ENCODE data around the gene NT5DC1. TPM values are rescaled to one million over a fixed set of nuclear protein-coding genes. Genes with fewer than 3 reads are reported as not detected.

Gene NT5DC1
- total and polyA plus RNA-seq, 4 donors: 18.6 to 29.4 (median 20.1) TPM

GRCh38 chr6:116102873-116103272 lies 2.2 kb downstream of the NT5DC1 start:
- no peaks in the 10 kb centered on the region for H3K27me3 ChIP-seq (ENCODE audit: control insufficient read depth, insufficient read depth, low read length)
- WGBS (ENCODE audit: insufficient coverage): 100% methylated on average over 1 of the region's 4 CpGs
- DNase-seq (ENCODE audit: low read depth in 4 of 6, low spot score in 6 of 6): no peak
- H3K4me1 ChIP-seq (ENCODE audit: control insufficient read depth, insufficient read depth, low read length): no peaks in the 10 kb centered on the region
- H3K4me3 ChIP-seq (ENCODE audit: low read depth, low read length): no peak overlapping the region
- no peak overlapping the region for H3K27ac ChIP-seq (ENCODE audit: low read depth, low read length)
- H3K36me3 ChIP-seq (ENCODE audit: control insufficient read depth, insufficient read depth, low read length): no peaks in the 10 kb centered on the region
- H3K9me3 ChIP-seq (ENCODE audit: control insufficient read depth, insufficient read depth, low read length): no peaks in the 10 kb centered on the region

GRCh38 chr6:116104636-116105035 lies 4.0 kb downstream of the NT5DC1 start:
- H3K36me3 ChIP-seq (ENCODE audit: control insufficient read depth, insufficient read depth, low read length): no peaks in the 10 kb centered on the region
- H3K27me3 ChIP-seq (ENCODE audit: control insufficient read depth, insufficient read depth, low read length): no peaks in the 10 kb centered on the region
- no peak overlapping the region for H3K27ac ChIP-seq (ENCODE audit: low read depth, low read length)
- DNase-seq (ENCODE audit: low read depth in 4 of 6, low spot score in 6 of 6): no peak
- H3K9me3 ChIP-seq (ENCODE audit: control insufficient read depth, insufficient read depth, low read length): no peaks in the 10 kb centered on the region
- H3K4me3 ChIP-seq (ENCODE audit: low read depth, low read length): no peak overlapping the region
- no peaks in the 10 kb centered on the region for H3K4me1 ChIP-seq (ENCODE audit: control insufficient read depth, insufficient read depth, low read length)
- 89% methylated on average over 1 of the region's 1 CpG for WGBS (ENCODE audit: insufficient coverage)

- Histone ChIP-seq H3K36me3 (ENCODE audit: control insufficient read depth, insufficient read depth, low read length) (no peaks in the 10 kb centered on the region), H3K27me3 (ENCODE audit: control insufficient read depth, insufficient read depth, low read length) (no peaks in the 10 kb centered on the region), H3K4me1 (ENCODE audit: control insufficient read depth, insufficient read depth, low read length) (no peaks in the 10 kb centered on the region), H3K4me3 (ENCODE audit: low read depth, low read length) (no peak overlapping the region), H3K27ac (ENCODE audit: low read depth, low read length) (no peak overlapping the region), H3K9me3 (ENCODE audit: control insufficient read depth, insufficient read depth, low read length) (no peaks in the 10 kb centered on the region)
- WGBS (ENCODE audit: insufficient coverage): 100% methylated on average over 1 of the region's 3 CpGs
- DNase-seq (ENCODE audit: low read depth in 4 of 6, low spot score in 6 of 6): no peak
These were observed 4.6 kb downstream of the NT5DC1 start for GRCh38 chr6:116105247-116105646.

- Histone ChIP-seq H3K36me3 (ENCODE audit: control insufficient read depth, insufficient read depth, low read length) (no peaks in the 10 kb centered on the region), H3K9me3 (ENCODE audit: control insufficient read depth, insufficient read depth, low read length) (no peaks in the 10 kb centered on the region), H3K4me1 (ENCODE audit: control insufficient read depth, insufficient read depth, low read length) (no peaks in the 10 kb centered on the region), H3K27me3 (ENCODE audit: control insufficient read depth, insufficient read depth, low read length) (no peaks in the 10 kb centered on the region), H3K27ac (ENCODE audit: low read depth, low read length) (no peak overlapping the region), H3K4me3 (ENCODE audit: low read depth, low read length) (no peak overlapping the region)
- no peak for DNase-seq (ENCODE audit: low read depth in 4 of 6, low spot score in 6 of 6)
- no CpG with 5 or more reads among the region's 1 CpG for WGBS (ENCODE audit: insufficient coverage)
These were observed 5.5 kb downstream of the NT5DC1 start for GRCh38 chr6:116106146-116106545.

- no peak for DNase-seq (ENCODE audit: low read depth in 4 of 6, low spot score in 6 of 6)
- Histone ChIP-seq H3K4me1 (ENCODE audit: control insufficient read depth, insufficient read depth, low read length) (no peaks in the 10 kb centered on the region), H3K36me3 (ENCODE audit: control insufficient read depth, insufficient read depth, low read length) (no peaks in the 10 kb centered on the region), H3K9me3 (ENCODE audit: control insufficient read depth, insufficient read depth, low read length) (no peaks in the 10 kb centered on the region), H3K27me3 (ENCODE audit: control insufficient read depth, insufficient read depth, low read length) (no peaks in the 10 kb centered on the region), H3K27ac (ENCODE audit: low read depth, low read length) (no peak overlapping the region), H3K4me3 (ENCODE audit: low read depth, low read length) (no peak overlapping the region)
- 29% methylated on average over 1 of the region's 1 CpG for WGBS (ENCODE audit: insufficient coverage)
These were observed 8.2 kb downstream of the NT5DC1 start for GRCh38 chr6:116108836-116109235.

- Histone ChIP-seq H3K9me3 (ENCODE audit: control insufficient read depth, insufficient read depth, low read length) (no peaks in the 10 kb centered on the region), H3K36me3 (ENCODE audit: control insufficient read depth, insufficient read depth, low read length) (no peaks in the 10 kb centered on the region), H3K4me3 (ENCODE audit: low read depth, low read length) (no peak overlapping the region), H3K4me1 (ENCODE audit: control insufficient read depth, insufficient read depth, low read length) (no peaks in the 10 kb centered on the region), H3K27me3 (ENCODE audit: control insufficient read depth, insufficient read depth, low read length) (no peaks in the 10 kb centered on the region), H3K27ac (ENCODE audit: low read depth, low read length) (no peak overlapping the region)
- no peak for DNase-seq (ENCODE audit: low read depth in 4 of 6, low spot score in 6 of 6)
- 61% methylated on average over 3 of the region's 5 CpGs for WGBS (ENCODE audit: insufficient coverage)
These were observed 11.2 kb downstream of the NT5DC1 start for GRCh38 chr6:116111552-116112528.

- H3K9me3 ChIP-seq (ENCODE audit: control insufficient read depth, insufficient read depth, low read length): no peaks in the 10 kb centered on the region
- no peak overlapping the region for H3K4me3 ChIP-seq (ENCODE audit: low read depth, low read length)
- H3K4me1 ChIP-seq (ENCODE audit: control insufficient read depth, insufficient read depth, low read length): no peaks in the 10 kb centered on the region
- no peak for DNase-seq (ENCODE audit: low read depth in 4 of 6, low spot score in 6 of 6)
- no CpG with 5 or more reads among the region's 2 CpGs for WGBS (ENCODE audit: insufficient coverage)
- no peaks in the 10 kb centered on the region for H3K27me3 ChIP-seq (ENCODE audit: control insufficient read depth, insufficient read depth, low read length)
- no peaks in the 10 kb centered on the region for H3K36me3 ChIP-seq (ENCODE audit: control insufficient read depth, insufficient read depth, low read length)
- no peak overlapping the region for H3K27ac ChIP-seq (ENCODE audit: low read depth, low read length)
These were observed 12.7 kb downstream of the NT5DC1 start for GRCh38 chr6:116113386-116113785.

- WGBS (ENCODE audit: insufficient coverage): no CpG with 5 or more reads among the region's 2 CpGs
- Histone ChIP-seq H3K4me1 (ENCODE audit: control insufficient read depth, insufficient read depth, low read length) (no peaks in the 10 kb centered on the region), H3K36me3 (ENCODE audit: control insufficient read depth, insufficient read depth, low read length) (peaks cover 5% of the 10 kb centered on the region), H3K27me3 (ENCODE audit: control insufficient read depth, insufficient read depth, low read length) (no peaks in the 10 kb centered on the region), H3K9me3 (ENCODE audit: control insufficient read depth, insufficient read depth, low read length) (no peaks in the 10 kb centered on the region), H3K4me3 (ENCODE audit: low read depth, low read length) (no peak overlapping the region), H3K27ac (ENCODE audit: low read depth, low read length) (no peak overlapping the region)
- peak in 1 of 6 donors; percentile 8 for DNase-seq (ENCODE audit: low read depth in 4 of 6, low spot score in 6 of 6)
These were observed 15.1 kb downstream of the NT5DC1 start for GRCh38 chr6:116115781-116116180.

- no peak for DNase-seq (ENCODE audit: low read depth in 4 of 6, low spot score in 6 of 6)
These were observed 18.0 kb downstream of the NT5DC1 start for GRCh38 chr6:116118608-116119007.

GRCh38 chr6:116120430-116120829 lies 19.8 kb downstream of the NT5DC1 start:
- H3K36me3 ChIP-seq (ENCODE audit: control insufficient read depth, insufficient read depth, low read length): peaks cover 8% of the 10 kb centered on the region
- H3K4me3 ChIP-seq (ENCODE audit: low read depth, low read length): no peak overlapping the region
- WGBS (ENCODE audit: insufficient coverage): 97% methylated on average over 3 of the region's 3 CpGs
- no peak for DNase-seq (ENCODE audit: low read depth in 4 of 6, low spot score in 6 of 6)
- H3K27ac ChIP-seq (ENCODE audit: low read depth, low read length): no peak overlapping the region
- no peaks in the 10 kb centered on the region for H3K9me3 ChIP-seq (ENCODE audit: control insufficient read depth, insufficient read depth, low read length)
- H3K4me1 ChIP-seq (ENCODE audit: control insufficient read depth, insufficient read depth, low read length): no peaks in the 10 kb centered on the region
- H3K27me3 ChIP-seq (ENCODE audit: control insufficient read depth, insufficient read depth, low read length): no peaks in the 10 kb centered on the region

More at GRCh38 chr6:116118608-116119007, 18.0 kb downstream of the NT5DC1 start:
- no peaks in the 10 kb centered on the region for H3K27me3 ChIP-seq (ENCODE audit: control insufficient read depth, insufficient read depth, low read length)
- no peaks in the 10 kb centered on the region for H3K9me3 ChIP-seq (ENCODE audit: control insufficient read depth, insufficient read depth, low read length)
- no peaks in the 10 kb centered on the region for H3K4me1 ChIP-seq (ENCODE audit: control insufficient read depth, insufficient read depth, low read length)
- H3K4me3 ChIP-seq (ENCODE audit: low read depth, low read length): no peak overlapping the region
- H3K27ac ChIP-seq (ENCODE audit: low read depth, low read length): no peak overlapping the region
- peaks cover 8% of the 10 kb centered on the region for H3K36me3 ChIP-seq (ENCODE audit: control insufficient read depth, insufficient read depth, low read length)

Data from spinal cord (tissue), 10 donors.